Esophagus squamous epithelium (tissue), 5 donors: ENCODE measurements around the gene SLC25A3. TPM values are rescaled to one million over a fixed set of nuclear protein-coding genes. Genes with fewer than 3 reads are reported as not detected.
"Not testable (repeated sequence)": the region's sequence is repeated elsewhere in the genome, so short reads cannot be mapped to it uniquely, and the experiment has no call there.

Source experiments
- DNase-seq: peaks from one replicate; lab custom pipeline; 2025; lab: John Stamatoyannopoulos, UW
- H3K27ac ChIP-seq, 4 donors: fragments of 200-600 bp; sonication (generic); one replicate each; pipeline ENCODE4 v1.5.1; 2016 to 2019; ENCODE audit warnings: mild to moderate bottlenecking in 1 of 4
- H3K27me3 ChIP-seq, 4 donors: fragments of 200-600 bp; sonication (generic); 1 replicate in 3 of 4; 2 replicates in 1 of 4; pipeline versions ENCODE4 v1.5.1 to v1.6.0; 2017 to 2021; ENCODE audit warnings: antibody characterized with exemption in 1 of 4
- H3K36me3 ChIP-seq, 3 donors: fragments of 200-600 bp; sonication (generic); one replicate each; pipeline ENCODE4 v1.5.1; 2016 to 2019
- H3K4me1 ChIP-seq, 3 donors: fragments of 200-600 bp; sonication (generic); one replicate each; pipeline ENCODE4 v1.5.1; 2017 to 2019
- H3K4me3 ChIP-seq, 4 donors: fragments of 200-600 bp; sonication (generic); 1 replicate in 3 of 4; 2 replicates in 1 of 4; pipeline ENCODE4 v1.5.1; 2016 to 2019; ENCODE audit warnings: mild to moderate bottlenecking in 2 of 4, moderate library complexity in 1 of 4
- H3K9me3 ChIP-seq, 3 donors: fragments of 200-600 bp; sonication (generic); one replicate each; pipeline ENCODE4 v1.5.1; 2016 to 2019
- CTCF ChIP-seq, 6 experiments: fragments of 450-650 bp in 4 of 6; fragments of 200-600 bp in 2 of 6; sonication (generic) in 2 of 6; IDR thresholded peaks; one replicate each; pipeline ENCODE4 v1.5.1; 2016 to 2019; ENCODE audit warnings: antibody characterized with exemption in 6 of 6, mild to moderate bottlenecking in 4 of 6, moderate library complexity in 4 of 6
- POLR2A ChIP-seq, 4 donors: fragments of 450-650 bp; IDR thresholded peaks; one replicate each; pipeline ENCODE4 v1.6.1; 2017; ENCODE audit warnings: antibody characterized with exemption in 4 of 4, mild to moderate bottlenecking in 4 of 4, moderate library complexity in 3 of 4
- WGBS, 2 donors: methylation state at CpG; one replicate each; pipeline ENCODE4 v1.1.5; 2018; 5-methylcytosine and 5-hydroxymethylcytosine counted together
- intact Hi-C: fragments of 100-400 bp; cut with DNase I; formaldehyde crosslinking; loops from one replicate; pipeline ENCODE4 v1.15.0; 2022
- total RNA-seq, 4 donors: library from RNA; depleted of rRNA; stranded (reverse); fragments of >200 nt; gene quantifications; one replicate each; pipeline ENCODE4 v1.1.0, GENCODE V29; 2016
- donor health status: DM: yes; HTN: yes; CAD: no.

SLC25A3 gene
- total RNA-seq, 4 donors from 2014 or later, result 459 to 581 (median 540) TPM

GRCh38 chr12:98559666-98560065, 33.8 kb upstream of the SLC25A3 start:
- H3K4me1 ChIP-seq, result no peaks in the 10 kb centered on the region
- no peak overlapping the region for H3K27ac ChIP-seq
- intact Hi-C loops, result no loop called here
- no peaks in the 10 kb centered on the region for H3K36me3 ChIP-seq
- H3K9me3 ChIP-seq, result peaks cover 0 to 4% (median 0%) of the 10 kb centered on the region in 3 donors
- H3K27me3 ChIP-seq, result no peaks in the 10 kb centered on the region
- TF ChIP-seq CTCF (IDR thresholded peaks at IDR 0.05), result no peak
- TF ChIP-seq POLR2A (IDR thresholded peaks at IDR 0.05), result no peak
- no peak for DNase-seq
- no peak overlapping the region for H3K4me3 ChIP-seq
- WGBS, 2 donors, result 41 to 44% methylated on average over 1 of the region's 1 CpG

- 83 to 93% methylated on average over 3 of the region's 3 CpGs for WGBS, 2 donors
- H3K4me1 ChIP-seq, result peaks cover 0 to 4% (median 0%) of the 10 kb centered on the region in 3 donors
- no peaks in the 10 kb centered on the region for H3K27me3 ChIP-seq
- DNase-seq, result no peak
- H3K27ac ChIP-seq, result no peak overlapping the region
- no peaks in the 10 kb centered on the region for H3K36me3 ChIP-seq
- H3K9me3 ChIP-seq, result peaks cover 0 to 4% (median 0%) of the 10 kb centered on the region in 3 donors
- intact Hi-C loops, result no loop called here
- TF ChIP-seq POLR2A (IDR thresholded peaks at IDR 0.05), result no peak
- TF ChIP-seq CTCF (IDR thresholded peaks at IDR 0.05), result no peak
- no peak overlapping the region for H3K4me3 ChIP-seq
Observed at GRCh38 chr12:98561846-98562245, 31.6 kb upstream of the SLC25A3 start.

- DNase-seq, result no peak
- Histone ChIP-seq H3K27me3 (no peaks in the 10 kb centered on the region), H3K9me3 (no peaks in the 10 kb centered on the region), H3K27ac (no peak overlapping the region), H3K4me3 (no peak overlapping the region), H3K4me1 (peaks cover 0 to under 1% (median 0%) of the 10 kb centered on the region in 3 donors), H3K36me3 (no peaks in the 10 kb centered on the region)
- no peak for TF ChIP-seq POLR2A (IDR thresholded peaks at IDR 0.05)
- peak in 1 of 6 experiments; percentile 22 for TF ChIP-seq CTCF (IDR thresholded peaks at IDR 0.05)
- intact Hi-C loops, result no loop called here
- 70 to 83% methylated on average over 1 to 2 of the region's 2 CpGs for WGBS, 2 donors
Observed at GRCh38 chr12:98572010-98572409, 21.5 kb upstream of the SLC25A3 start.

- Histone ChIP-seq H3K4me3 (no peak overlapping the region), H3K27me3 (no peaks in the 10 kb centered on the region), H3K9me3 (no peaks in the 10 kb centered on the region), H3K4me1 (peaks cover 0 to 10% (median 0%) of the 10 kb centered on the region in 3 donors), H3K27ac (no peak overlapping the region), H3K36me3 (no peaks in the 10 kb centered on the region)
- 33 to 75% methylated on average over 1 of the region's 1 CpG for WGBS, 2 donors
- no peak for DNase-seq
- intact Hi-C loops, result no loop called here
- TF ChIP-seq POLR2A (IDR thresholded peaks at IDR 0.05) (no peak), CTCF (IDR thresholded peaks at IDR 0.05) (no peak)
Observed at GRCh38 chr12:98574110-98574509, 19.4 kb upstream of the SLC25A3 start.

GRCh38 chr12:98575013-98575412, 18.5 kb upstream of the SLC25A3 start:
- H3K9me3 ChIP-seq, result no peaks in the 10 kb centered on the region
- no peaks in the 10 kb centered on the region for H3K27me3 ChIP-seq
- H3K27ac ChIP-seq, result no peak overlapping the region
- no peak overlapping the region for H3K4me3 ChIP-seq
- no peaks in the 10 kb centered on the region for H3K36me3 ChIP-seq
- intact Hi-C loops, result no loop called here
- DNase-seq, result no peak
- 88 to 89% methylated on average over 4 of the region's 4 CpGs for WGBS, 2 donors
- no peak for TF ChIP-seq CTCF (IDR thresholded peaks at IDR 0.05)
- no peak for TF ChIP-seq POLR2A (IDR thresholded peaks at IDR 0.05)
- H3K4me1 ChIP-seq, result peaks cover 0 to 15% (median 0%) of the 10 kb centered on the region in 3 donors

GRCh38 chr12:98576795-98577194, 16.7 kb upstream of the SLC25A3 start:
- intact Hi-C loops, H3K36me3 ChIP-seq, DNase-seq, H3K27me3 ChIP-seq, H3K27ac ChIP-seq, H3K9me3 ChIP-seq, H3K4me3 ChIP-seq: not testable (repeated sequence)
- 76 to 79% methylated on average over 2 of the region's 2 CpGs for WGBS, 2 donors
- H3K4me1 ChIP-seq, result peaks cover 0 to 15% (median 0%) of the 10 kb centered on the region in 3 donors
